Endodermal cell (in vitro differentiated cells): ENCODE data around the gene HIRA. TPM values are rescaled to one million over a fixed set of nuclear protein-coding genes. Genes with fewer than 3 reads are reported as not detected.
"Not testable (repeated sequence)": the region's sequence is repeated elsewhere in the genome, so short reads cannot be mapped to it uniquely, and the experiment has no call there.

Experiments
- DNase-seq: peaks from one replicate; pipeline ENCODE4 v3.0.0-alpha.2; 2017
- H3K27ac ChIP-seq: 2 replicates; pipeline ENCODE4 v1.5.1; 2013; ENCODE audit warnings: mild to moderate bottlenecking, low read depth, low read length, moderate library complexity
- H3K27me3 ChIP-seq: 2 replicates; pipeline ENCODE4 v1.6.1; 2013; ENCODE audit warnings: mild to moderate bottlenecking, low read length, moderate library complexity; ENCODE audit not compliant: insufficient read depth, control insufficient read depth, poor library complexity, severe bottlenecking
- H3K36me3 ChIP-seq: 2 replicates; pipeline ENCODE4 v1.7.0; 2013; ENCODE audit warnings: mild to moderate bottlenecking, low read length, moderate library complexity; ENCODE audit not compliant: control insufficient read depth, insufficient read depth
- H3K4me1 ChIP-seq: one replicate; pipeline ENCODE4 v1.7.0; 2013; ENCODE audit warnings: low read length; ENCODE audit not compliant: control insufficient read depth, insufficient read depth
- H3K4me3 ChIP-seq: 2 replicates; pipeline ENCODE4 v1.5.1; 2013; ENCODE audit warnings: mild to moderate bottlenecking, low read length, moderate library complexity
- H3K9ac ChIP-seq: 2 replicates; pipeline ENCODE4 v1.6.1; 2013; ENCODE audit warnings: mild to moderate bottlenecking, low read length, moderate library complexity; ENCODE audit not compliant: poor library complexity, severe bottlenecking; ENCODE audit errors: extremely low read depth
- H3K9me3 ChIP-seq: 2 replicates; pipeline ENCODE4 v1.6.1; 2013; ENCODE audit warnings: mild to moderate bottlenecking, low read length, moderate library complexity; ENCODE audit not compliant: control insufficient read depth
- H3K27ac Mint-ChIP-seq: 2 replicates; pipeline ENCODE4 v1.8.0; 2020; ENCODE audit warnings: mixed read lengths
- H3K27me3 Mint-ChIP-seq: 2 replicates; pipeline ENCODE4 v1.8.0; 2021; ENCODE audit warnings: mild to moderate bottlenecking, mixed read lengths; ENCODE audit not compliant: insufficient read depth
- H3K36me3 Mint-ChIP-seq: 2 replicates; pipeline ENCODE4 v1.8.0; 2020; ENCODE audit warnings: low read depth, mixed read lengths
- H3K4me1 Mint-ChIP-seq: 2 replicates; pipeline ENCODE4 v1.8.0; 2020; ENCODE audit warnings: mixed read lengths
- H3K4me3 Mint-ChIP-seq: 2 replicates; pipeline ENCODE4 v1.8.0; 2020; ENCODE audit warnings: mild to moderate bottlenecking, moderate library complexity, mixed read lengths
- H3K9me3 Mint-ChIP-seq: 2 replicates; pipeline ENCODE4 v1.8.0; 2020; ENCODE audit warnings: mild to moderate bottlenecking, mixed read lengths
- CTCF ChIP-seq: fragments of 200-600 bp; sonication (generic); conservative IDR thresholded peaks from 2 replicates; pipeline ENCODE4 v1.5.0; 2021; ENCODE audit warnings: antibody characterized with exemption, mild to moderate bottlenecking
- WGBS, 2 experiments: methylation state at CpG; one replicate each; pipeline versions ENCODE4 v1.1.5 to v1.1.7; 2013; ENCODE audit warnings: missing lambda C conversion rate in 2 of 2, mixed read lengths in 1 of 2; ENCODE audit not compliant: insufficient coverage in 1 of 2, insufficient read length in 1 of 2; 5-methylcytosine and 5-hydroxymethylcytosine counted together
- total RNA-seq, 2 donors: library from RNA; stranded (reverse); fragmentation: NEBNext Ultra II Directional in 1 of 2; extraction: Animal tissue kit (Norgen Biotek cat#: 25700) in 1 of 2; gene quantifications; 2 replicates in 1 of 2; 3 replicates in 1 of 2; pipeline ENCODE4 v1.2.1, GENCODE V29; 2021

HIRA gene
- total RNA-seq, 2 donors from 2014 or later, result 44.8 to 46.6 TPM

GRCh38 chr22:19367763-19368367, 63.7 kb downstream of the HIRA start:
- no peaks in the 10 kb centered on the region for H3K4me1 Mint-ChIP-seq
- H3K4me3 Mint-ChIP-seq, result no peak overlapping the region
- H3K27ac Mint-ChIP-seq, result no peak overlapping the region
- no peak overlapping the region for H3K9ac ChIP-seq
- no peaks in the 10 kb centered on the region for H3K9me3 Mint-ChIP-seq
- no peak overlapping the region for H3K27ac ChIP-seq
- H3K36me3 ChIP-seq, result peaks cover 77% of the 10 kb centered on the region
- H3K9me3 ChIP-seq, result no peaks in the 10 kb centered on the region
- no peak for TF ChIP-seq CTCF
- 86 to 100% methylated on average over 2 to 3 of the region's 3 CpGs for WGBS, 2 experiments
- H3K27me3 ChIP-seq, result no peaks in the 10 kb centered on the region
- no peaks in the 10 kb centered on the region for H3K27me3 Mint-ChIP-seq
- peaks cover 54% of the 10 kb centered on the region for H3K36me3 Mint-ChIP-seq
- no peak for DNase-seq
- no peaks in the 10 kb centered on the region for H3K4me1 ChIP-seq
- no peak overlapping the region for H3K4me3 ChIP-seq

- not testable (repeated sequence) for H3K27me3 Mint-ChIP-seq, H3K27ac Mint-ChIP-seq, H3K9ac ChIP-seq, H3K27me3 ChIP-seq, H3K9me3 ChIP-seq, DNase-seq, H3K4me3 ChIP-seq, H3K4me1 ChIP-seq, H3K4me3 Mint-ChIP-seq, H3K9me3 Mint-ChIP-seq, H3K4me1 Mint-ChIP-seq, H3K27ac ChIP-seq
- H3K36me3 ChIP-seq, result peaks cover 77% of the 10 kb centered on the region
- WGBS, 2 experiments, result 96 to 100% methylated on average over 2 to 5 of the region's 7 CpGs
- H3K36me3 Mint-ChIP-seq, result peaks cover 64% of the 10 kb centered on the region
Measured at GRCh38 chr22:19363541-19363940, 68.0 kb downstream of the HIRA start.

- Mint-ChIP-seq H3K4me3 (no peak overlapping the region), H3K36me3 (peaks cover 61% of the 10 kb centered on the region), H3K9me3 (no peaks in the 10 kb centered on the region), H3K27me3 (no peaks in the 10 kb centered on the region), H3K4me1 (no peaks in the 10 kb centered on the region), H3K27ac (no peak overlapping the region)
- 97% methylated on average over 4 to 7 of the region's 7 CpGs for WGBS, 2 experiments
- H3K4me1 ChIP-seq, result no peaks in the 10 kb centered on the region
- no peaks in the 10 kb centered on the region for H3K27me3 ChIP-seq
- TF ChIP-seq CTCF, result no peak
- H3K4me3 ChIP-seq, result no peak overlapping the region
- H3K9me3 ChIP-seq, result no peaks in the 10 kb centered on the region
- no peak overlapping the region for H3K9ac ChIP-seq
- no peak for DNase-seq
- H3K27ac ChIP-seq, result no peak overlapping the region
- H3K36me3 ChIP-seq, result peaks cover 74% of the 10 kb centered on the region
Measured at GRCh38 chr22:19361501-19362103, 69.9 kb downstream of the HIRA start.
